GM23338 (cell line): ENCODE results near the gene IL20. TPM values are rescaled to one million over a fixed set of nuclear protein-coding genes. Genes with fewer than 3 reads are reported as not detected.

ENCODE experiments used
- ATAC-seq: fragments of 200-7000 bp; cut with Tn5 transposase; 3 replicates; pipeline ENCODE4 v1.9.1; 2020
- DNase-seq: peaks from one replicate; pipeline ENCODE4 v3.0.0-alpha.2; 2015; ENCODE audit warnings: low spot score
- H2AFZ ChIP-seq: fragments of 200-600 bp; sonication (generic); 2 replicates; pipeline ENCODE4 v1.8.0; 2016; ENCODE audit warnings: antibody characterized with exemption, mild to moderate bottlenecking, moderate library complexity
- H3F3A ChIP-seq: fragments of 200-600 bp; sonication (generic); replicated peaks from 2 replicates; pipeline ENCODE4 v1.8.0; 2017; ENCODE audit warnings: antibody characterized with exemption, mixed run types, low read depth
- H3K27ac ChIP-seq: fragments of 200-600 bp; sonication (generic); 2 replicates; pipeline ENCODE4 v1.6.1; 2016; ENCODE audit warnings: low read depth
- H3K27me3 ChIP-seq: fragments of 200-600 bp; sonication (generic); 2 replicates; pipeline ENCODE4 v1.8.0; 2016; ENCODE audit warnings: mild to moderate bottlenecking, mixed run types, moderate library complexity; ENCODE audit not compliant: insufficient read depth
- H3K36me3 ChIP-seq: fragments of 200-600 bp; sonication (generic); 2 replicates; pipeline ENCODE4 v1.8.0; 2016; ENCODE audit warnings: mild to moderate bottlenecking; ENCODE audit not compliant: insufficient read depth
- H3K4me1 ChIP-seq: fragments of 200-600 bp; sonication (generic); 2 replicates; pipeline ENCODE4 v1.8.0; 2016; ENCODE audit warnings: mild to moderate bottlenecking, moderate library complexity; ENCODE audit not compliant: insufficient read depth
- H3K4me2 ChIP-seq: fragments of 200-600 bp; sonication (generic); 2 replicates; pipeline ENCODE4 v1.7.1; 2017; ENCODE audit warnings: mixed run types
- H3K4me3 ChIP-seq: fragments of 200-600 bp; sonication (generic); 2 replicates; pipeline ENCODE4 v1.6.1; 2016; ENCODE audit warnings: mixed run types
- H3K79me2 ChIP-seq: fragments of 200-600 bp; sonication (generic); replicated peaks from 2 replicates; pipeline ENCODE4 v1.8.0; 2017; ENCODE audit warnings: mild to moderate bottlenecking; ENCODE audit not compliant: insufficient read depth
- H3K9me2 ChIP-seq: fragments of 200-600 bp; sonication (generic); 2 replicates; pipeline ENCODE4 v1.8.0; 2017; ENCODE audit not compliant: insufficient read depth
- H4K20me1 ChIP-seq: fragments of 200-600 bp; sonication (generic); replicated peaks from 2 replicates; pipeline ENCODE4 v1.8.0; 2017; ENCODE audit warnings: mild to moderate bottlenecking; ENCODE audit not compliant: insufficient read depth
- H3K27ac Mint-ChIP-seq: 2 replicates; pipeline ENCODE4 v1.8.0; 2020; ENCODE audit warnings: inconsistent platforms, mild to moderate bottlenecking, moderate library complexity, mixed read lengths
- H3K27me3 Mint-ChIP-seq: 3 replicates; pipeline ENCODE4 v1.8.0; 2022; ENCODE audit warnings: low read depth, mild to moderate bottlenecking, moderate library complexity, mixed read lengths, inconsistent platforms; ENCODE audit not compliant: insufficient read depth, poor library complexity
- H3K36me3 Mint-ChIP-seq: 3 replicates; pipeline ENCODE4 v1.8.0; 2021; ENCODE audit warnings: low read depth, mild to moderate bottlenecking, inconsistent platforms, moderate library complexity, mixed read lengths
- H3K4me1 Mint-ChIP-seq: 3 replicates; pipeline ENCODE4 v1.8.0; 2020; ENCODE audit warnings: mild to moderate bottlenecking, inconsistent platforms, mixed read lengths
- H3K4me3 Mint-ChIP-seq: 3 replicates; pipeline ENCODE4 v1.8.0; 2021; ENCODE audit warnings: moderate library complexity, mild to moderate bottlenecking, inconsistent platforms, mixed read lengths
- H3K9me3 Mint-ChIP-seq: 3 replicates; pipeline ENCODE4 v1.8.0; 2020; ENCODE audit warnings: moderate library complexity, mild to moderate bottlenecking, inconsistent platforms, mixed read lengths
- CREB1 ChIP-seq: fragments of 250-450 bp; sonication (Bioruptor Pico); IDR thresholded peaks from 2 replicates; pipeline ENCODE4 v1.5.0; 2020; ENCODE audit warnings: low read depth, mild to moderate bottlenecking, moderate library complexity
- CTCF ChIP-seq, 2 experiments: fragments of 200-600 bp in 1 of 2; sonication (generic) in 1 of 2; conservative IDR thresholded peaks; 2 replicates each; pipeline versions ENCODE4 v1.5.1 to v1.6.1; 2016 to 2017; ENCODE audit warnings: antibody characterized with exemption in 2 of 2, low read depth in 2 of 2, mild to moderate bottlenecking in 2 of 2, moderate library complexity in 1 of 2
- ETS1 ChIP-seq: IDR thresholded peaks from 2 replicates; pipeline ENCODE4 v1.6.1; 2016; ENCODE audit warnings: antibody characterized with exemption
- EZH2 ChIP-seq: fragments of 200-600 bp; sonication (generic); IDR thresholded peaks from one replicate; pipeline ENCODE4 v1.8.0; 2017; ENCODE audit warnings: antibody characterized with exemption, mild to moderate bottlenecking, low read depth; ENCODE audit not compliant: unreplicated experiment
- EZH2phosphoT487 ChIP-seq: fragments of 200-600 bp; sonication (generic); IDR thresholded peaks from one replicate; pipeline ENCODE4 v1.8.1; 2018; ENCODE audit warnings: antibody characterized with exemption; ENCODE audit not compliant: unreplicated experiment
- JUNB ChIP-seq: IDR thresholded peaks from one replicate; pipeline ENCODE4 v1.6.1; 2016; ENCODE audit warnings: antibody characterized with exemption; ENCODE audit not compliant: unreplicated experiment
- NANOG ChIP-seq: IDR thresholded peaks from 2 replicates; pipeline ENCODE4 v1.6.1; 2016; ENCODE audit warnings: antibody characterized with exemption, borderline replicate concordance
- POLR2AphosphoS5 ChIP-seq: IDR thresholded peaks from 2 replicates; pipeline ENCODE4 v1.6.1; 2016; ENCODE audit warnings: antibody characterized with exemption, low read depth
- REST ChIP-seq: IDR thresholded peaks from one replicate; pipeline ENCODE4 v1.6.1; 2018; ENCODE audit warnings: antibody characterized with exemption; ENCODE audit not compliant: unreplicated experiment
- STAT1 ChIP-seq: IDR thresholded peaks from one replicate; pipeline ENCODE4 v1.6.1; 2016; ENCODE audit warnings: antibody characterized with exemption; ENCODE audit not compliant: unreplicated experiment
- ZNF114 ChIP-seq: fragments of 250-450 bp; sonication (Bioruptor Pico); IDR thresholded peaks from 2 replicates; pipeline ENCODE4 v1.5.0; 2020; ENCODE audit warnings: mild to moderate bottlenecking, moderate library complexity
- ZNF331 ChIP-seq: fragments of 250-450 bp; sonication (Bioruptor Pico); IDR thresholded peaks from 2 replicates; pipeline ENCODE4 v1.5.0; 2020; ENCODE audit warnings: low read depth, mild to moderate bottlenecking, moderate library complexity
- ZNF462 ChIP-seq: fragments of 250-450 bp; sonication (Bioruptor Pico); IDR thresholded peaks from 2 replicates; pipeline ENCODE4 v1.5.0; 2020; ENCODE audit warnings: mild to moderate bottlenecking, moderate library complexity
- polyA plus RNA-seq: library from polyadenylated mRNA; unstranded; fragments of >200 nt; fragmentation: Nextera tagmentation; extraction: Ambion mirVana; gene quantifications from 2 replicates; pipeline ENCODE4 v1.2.1, GENCODE V29; 2016
- total RNA-seq: library from RNA; depleted of rRNA; stranded (reverse); fragments of >200 nt; shearing (Covaris generic); gene quantifications from 2 replicates; pipeline ENCODE4 v1.2.3, GENCODE V29; 2014

The IL20 gene
- total and polyA plus RNA-seq, 2 experiments from 2014 or later = not detected

GRCh38 chr1:206900149-206900548 lies 34.7 kb downstream of the IL20 start:
- H3K9me3 Mint-ChIP-seq = no peaks in the 10 kb centered on the region

More at GRCh38 chr1:206900149-206900548, 34.7 kb downstream of the IL20 start:
- Histone ChIP-seq H3K36me3 (no peaks in the 10 kb centered on the region), H3K27me3 (no peaks in the 10 kb centered on the region), H3K4me2 (no peak overlapping the region), H3K4me3 (no peak overlapping the region), H2AFZ (no peak overlapping the region), H3F3A (no peaks in the 10 kb centered on the region), H3K9me2 (0 out of 2 replicates have a peak, but pooled peaks cover 2% of the 10 kb centered on the region), H4K20me1 (no peaks in the 10 kb centered on the region), H3K79me2 (no peaks in the 10 kb centered on the region), H3K27ac (no peak overlapping the region), H3K4me1 (no peaks in the 10 kb centered on the region)
- TF ChIP-seq EZH2phosphoT487 = no peak
- TF ChIP-seq ETS1 = no peak
- TF ChIP-seq JUNB = no peak
- TF ChIP-seq CREB1 (CRISPR knock-in tag) = no peak
- TF ChIP-seq EZH2 = no peak
- no peak for TF ChIP-seq ZNF462 (CRISPR knock-in tag)
- TF ChIP-seq REST = no peak
- TF ChIP-seq POLR2AphosphoS5 = no peak
- TF ChIP-seq STAT1 = no peak
- no peak for TF ChIP-seq CTCF (conservative IDR thresholded peaks at IDR 0.05; ENCODE audit: low read depth in 2 of 2)
- TF ChIP-seq ZNF114 (CRISPR knock-in tag) = no peak
- TF ChIP-seq ZNF331 (CRISPR knock-in tag) = no peak
- TF ChIP-seq NANOG = no peak
- no peak for ATAC-seq
- H3K27ac Mint-ChIP-seq = no peak overlapping the region
- H3K36me3 Mint-ChIP-seq = no peaks in the 10 kb centered on the region
- peaks cover 6% of the 10 kb centered on the region for H3K27me3 Mint-ChIP-seq
- no peak overlapping the region for H3K4me3 Mint-ChIP-seq
- peaks cover 2% of the 10 kb centered on the region; the same call in 2 of the 3 replicates for H3K4me1 Mint-ChIP-seq
- DNase-seq = no peak
